Subcutaneous adipose tissue (tissue), 4 donors: ENCODE data around the gene LRRC4C. TPM values are rescaled to one million over a fixed set of nuclear protein-coding genes. Genes with fewer than 3 reads are reported as not detected.

ENCODE experiments used
- CTCF ChIP-seq: fragments of 450-650 bp; IDR thresholded peaks from one replicate; pipeline ENCODE4 v1.5.1; 2016; ENCODE audit warnings: low read depth, mild to moderate bottlenecking, control low read depth, antibody characterized with exemption, moderate library complexity
- total RNA-seq, 4 donors: library from RNA; depleted of rRNA; stranded (reverse); fragments of >200 nt; gene quantifications; one replicate each; pipeline ENCODE4 v1.1.0, GENCODE V29; 2016

LRRC4C gene
- total RNA-seq, 4 donors from 2014 or later, result 0.16 to 1.3 (median 1.0) TPM; not detected in 1

- no peak for TF ChIP-seq CTCF
These were observed 1334.4 kb downstream of the LRRC4C start for GRCh38 chr11:40125054-40125453.

- TF ChIP-seq CTCF, result no peak
These were observed 1339.8 kb downstream of the LRRC4C start for GRCh38 chr11:40119661-40120060.

GRCh38 chr11:40118780-40119179 is 1340.7 kb downstream of the LRRC4C start:
- TF ChIP-seq CTCF, result no peak

GRCh38 chr11:40118026-40118425 is 1341.4 kb downstream of the LRRC4C start:
- TF ChIP-seq CTCF, result no peak

GRCh38 chr11:40104941-40105550 is 1354.4 kb downstream of the LRRC4C start:
- TF ChIP-seq CTCF, result no peak

GRCh38 chr11:40100781-40101180 is 1358.7 kb downstream of the LRRC4C start:
- TF ChIP-seq CTCF, result no peak

GRCh38 chr11:40100162-40100553 is 1359.3 kb downstream of the LRRC4C start:
- no peak for TF ChIP-seq CTCF
